GM19452 (cell line): Measurements from ENCODE around the gene TSPYL4.

Experiments
- ATAC-seq: cut with Tn5 transposase; IDR thresholded peaks from one replicate; pipeline ENCODE4 v1.9.1; 2021; ENCODE audit not compliant: unreplicated experiment

Gene TSPYL4

GRCh38 chr6:116229287-116229913 is 24.5 kb downstream of the TSPYL4 start:
- no peak for ATAC-seq

GRCh38 chr6:116223355-116223754 is 30.5 kb downstream of the TSPYL4 start:
- no peak for ATAC-seq

- no peak for ATAC-seq
Measured at GRCh38 chr6:116221911-116222310, 32.0 kb downstream of the TSPYL4 start.

GRCh38 chr6:116221067-116221466 is 32.8 kb downstream of the TSPYL4 start:
- no peak for ATAC-seq

- no peak for ATAC-seq
Measured at GRCh38 chr6:116218866-116219265, 35.0 kb downstream of the TSPYL4 start.

- no peak for ATAC-seq
Measured at GRCh38 chr6:116218172-116218633, 35.7 kb downstream of the TSPYL4 start.

GRCh38 chr6:116217069-116217468 is 36.8 kb downstream of the TSPYL4 start:
- no peak for ATAC-seq

- no peak for ATAC-seq
Measured at GRCh38 chr6:116215414-116215813, 38.5 kb downstream of the TSPYL4 start.

- no peak for ATAC-seq
Measured at GRCh38 chr6:116214681-116215080, 39.2 kb downstream of the TSPYL4 start.

GRCh38 chr6:116210750-116211425 is 43.0 kb downstream of the TSPYL4 start:
- ATAC-seq: no peak

- no peak for ATAC-seq
Measured at GRCh38 chr6:116210316-116210715, 43.6 kb downstream of the TSPYL4 start.

- ATAC-seq: no peak
Measured at GRCh38 chr6:116208056-116208785, 45.7 kb downstream of the TSPYL4 start.

- no peak for ATAC-seq
Measured at GRCh38 chr6:116206231-116206903, 47.5 kb downstream of the TSPYL4 start.

- ATAC-seq: no peak
Measured at GRCh38 chr6:116205281-116205680, 48.6 kb downstream of the TSPYL4 start.

- ATAC-seq: no peak
Measured at GRCh38 chr6:116201538-116201937, 52.3 kb downstream of the TSPYL4 start.

- ATAC-seq: no peak
Measured at GRCh38 chr6:116200619-116201249, 53.1 kb downstream of the TSPYL4 start.
